IMR-90 (cell line): ENCODE measurements around the gene SLC16A7. TPM values are rescaled to one million over a fixed set of nuclear protein-coding genes. Genes with fewer than 3 reads are reported as not detected.

Source experiments
- ATAC-seq: fragments of 200-7000 bp; cut with Tn5 transposase; 2 replicates; pipeline ENCODE4 v1.9.1; 2020; ENCODE audit warnings: low read depth, mild to moderate bottlenecking, moderate library complexity
- BruUV-seq: library from RNA; stranded (reverse); fragments of 400-500 nt; replicated peaks from 2 replicates; lab custom pipeline; 2021; lab: Mats Ljungman, UMichigan
- CTCF ChIA-PET: fragments of 300-600 bp; formaldehyde crosslinking; extraction: SDS; loops from one replicate; lab custom pipeline; 2021; ENCODE audit warnings: antibody characterized with exemption; lab: Yijun Ruan, JAX
- POLR2A ChIA-PET: fragments of 300-600 bp; sonication (Branson Sonifier 250); formaldehyde crosslinking; loops from one replicate; lab custom pipeline; 2022; ENCODE audit warnings: antibody characterized with exemption; ENCODE audit not compliant: unreplicated experiment; lab: Charles Lee
- DNase-seq: peaks from one replicate; pipeline ENCODE4 v3.0.0; 2013
- H2AFZ ChIP-seq: replicated peaks from 2 replicates; pipeline ENCODE3; 2013; ENCODE audit warnings: low read length, mild to moderate bottlenecking; ENCODE audit not compliant: poor library complexity
- H2AK5ac ChIP-seq: 2 replicates; pipeline ENCODE4 v1.6.1; 2013; ENCODE audit warnings: low read depth, low read length, inconsistent platforms
- H2AK9ac ChIP-seq: replicated peaks from 2 replicates; pipeline ENCODE3; 2013; ENCODE audit warnings: mild to moderate bottlenecking, low read depth, low read length, moderate library complexity; ENCODE audit not compliant: poor library complexity
- H2BK120ac ChIP-seq: 2 replicates; pipeline ENCODE4 v1.6.1; 2013; ENCODE audit warnings: low read depth, low read length, inconsistent platforms
- H2BK15ac ChIP-seq: 3 replicates; pipeline ENCODE4 v1.6.1; 2013; ENCODE audit warnings: low read depth, low read length, inconsistent platforms
- H2BK20ac ChIP-seq: 2 replicates; pipeline ENCODE4 v1.6.1; 2013; ENCODE audit warnings: low read depth, mild to moderate bottlenecking, inconsistent platforms, low read length, moderate library complexity
- H2BK5ac ChIP-seq: 2 replicates; pipeline ENCODE4 v1.6.1; 2013; ENCODE audit warnings: mild to moderate bottlenecking, low read depth, low read length, inconsistent platforms; ENCODE audit not compliant: poor library complexity, severe bottlenecking
- H3K14ac ChIP-seq: replicated peaks from 2 replicates; pipeline ENCODE4 v1.6.1; 2013; ENCODE audit warnings: low read depth, low read length, inconsistent platforms
- H3K18ac ChIP-seq: 2 replicates; pipeline ENCODE4 v1.6.1; 2013; ENCODE audit warnings: low read depth, low read length, control low read depth
- H3K23ac ChIP-seq: 2 replicates; pipeline ENCODE4 v1.6.1; 2013; ENCODE audit warnings: low read depth, low read length, inconsistent platforms
- H3K27ac ChIP-seq: 2 replicates; pipeline ENCODE4 v1.5.1; 2013; ENCODE audit warnings: mild to moderate bottlenecking, control low read depth, low read length; ENCODE audit not compliant: insufficient read depth
- H3K27me3 ChIP-seq: 2 replicates; pipeline ENCODE4 v1.6.1; 2013; ENCODE audit warnings: low read length; ENCODE audit not compliant: control insufficient read depth, insufficient read depth
- H3K36me3 ChIP-seq: 2 replicates; pipeline ENCODE4 v1.6.1; 2013; ENCODE audit warnings: low read length, mixed read lengths; ENCODE audit not compliant: control insufficient read depth, insufficient read depth
- H3K4ac ChIP-seq: 2 replicates; pipeline ENCODE4 v1.6.1; 2013; ENCODE audit warnings: low read depth, low read length, inconsistent platforms
- H3K4me1 ChIP-seq: 2 replicates; pipeline ENCODE4 v1.6.1; 2013; ENCODE audit warnings: low read length, mixed read lengths; ENCODE audit not compliant: control insufficient read depth, insufficient read depth
- H3K4me2 ChIP-seq: 2 replicates; pipeline ENCODE4 v1.6.1; 2013; ENCODE audit warnings: low read depth, mild to moderate bottlenecking, control low read depth, low read length, moderate library complexity
- H3K4me3 ChIP-seq: 2 replicates; pipeline ENCODE4 v1.5.1; 2013; ENCODE audit warnings: low read depth, mild to moderate bottlenecking, control low read depth, low read length, moderate library complexity; ENCODE audit not compliant: insufficient read depth
- H3K56ac ChIP-seq: 2 replicates; pipeline ENCODE4 v1.6.1; 2013; ENCODE audit warnings: low read length, inconsistent platforms; ENCODE audit not compliant: insufficient read depth; ENCODE audit errors: extremely low read depth
- H3K79me1 ChIP-seq, 2 experiments: 2 replicates each; pipeline ENCODE4 v1.6.1; 2013; ENCODE audit warnings: low read length in 2 of 2, inconsistent platforms in 1 of 2, low read depth in 1 of 2
- H3K9ac ChIP-seq: 2 replicates; pipeline ENCODE4 v1.6.1; 2013; ENCODE audit warnings: low read depth, low read length, control low read depth
- H3K9me1 ChIP-seq: 2 replicates; pipeline ENCODE4 v1.6.1; 2013; ENCODE audit warnings: low read length, inconsistent platforms; ENCODE audit not compliant: insufficient read depth
- H3K9me3 ChIP-seq: 2 replicates; pipeline ENCODE4 v1.6.1; 2013; ENCODE audit warnings: low read length; ENCODE audit not compliant: control insufficient read depth, insufficient read depth
- H4K20me1 ChIP-seq: 2 replicates; pipeline ENCODE4 v1.6.1; 2013; ENCODE audit warnings: low read length, inconsistent platforms; ENCODE audit not compliant: insufficient read depth
- H4K5ac ChIP-seq: 2 replicates; pipeline ENCODE4 v1.6.1; 2013; ENCODE audit warnings: mild to moderate bottlenecking, low read depth, low read length, control low read depth
- H4K8ac ChIP-seq, 2 experiments: 2 replicates each; pipeline ENCODE4 v1.6.1; 2013; ENCODE audit warnings: low read depth in 2 of 2, low read length in 2 of 2, control low read depth in 1 of 2, inconsistent platforms in 1 of 2
- H4K91ac ChIP-seq: 2 replicates; pipeline ENCODE4 v1.6.1; 2013; ENCODE audit warnings: low read depth, low read length, inconsistent platforms; ENCODE audit not compliant: insufficient read depth
- BHLHE40 ChIP-seq: fragments of 150-350 bp; IDR thresholded peaks from 2 replicates; pipeline ENCODE4 v1.6.1; 2016; ENCODE audit warnings: mild to moderate bottlenecking, low read depth, low read length
- MAZ ChIP-seq: IDR thresholded peaks from 2 replicates; pipeline ENCODE4 v1.6.1; 2012; ENCODE audit warnings: low read depth, mild to moderate bottlenecking, low read length, improper control_type of control experiment, moderate library complexity, borderline replicate concordance
- WGBS, 2 experiments: methylation state at CpG; one replicate each; pipeline versions ENCODE4 v1.1.5 to v1.1.7; 2013; ENCODE audit warnings: missing lambda C conversion rate in 2 of 2; ENCODE audit not compliant: insufficient read length in 1 of 2; ENCODE audit errors: extremely low coverage in 2 of 2; 5-methylcytosine and 5-hydroxymethylcytosine counted together
- dilution Hi-C: fragments of 300-500 bp; cut with HindIII; formaldehyde crosslinking; loops from one replicate; pipeline ENCODE4 v1.14.3; 2018; ENCODE audit warnings: low sequenced_read_pairs; ENCODE audit not compliant: unreplicated experiment
- in situ Hi-C: fragments of 300-500 bp; cut with MboI; formaldehyde crosslinking; loops from 3 replicates; pipeline ENCODE4 v1.14.3; 2019; ENCODE audit warnings: low sequenced_read_pairs, inconsistent platforms, mixed read lengths
- intact Hi-C: fragments of 100-400 bp; cut with micrococcal nuclease; formaldehyde crosslinking; loops from 2 replicates; pipeline ENCODE4 v1.10.0; 2022
- polyA plus RNA-seq, 3 experiments: library from polyadenylated mRNA; depleted of rRNA; stranded (reverse); fragments of >200 nt; gene quantifications; 2 replicates each; pipeline ENCODE4 v1.2.3, GENCODE V29; 2012; ENCODE audit warnings: low replicate concordance in 1 of 3
- total RNA-seq: library from RNA; depleted of rRNA; stranded (reverse); fragments of >200 nt; gene quantifications from 2 replicates; pipeline ENCODE4 v1.2.3, GENCODE V29; 2012
- TF ChIP-seq, protein P1 (sequence below): fragments of 150-350 bp; IDR thresholded peaks from 2 replicates; pipeline ENCODE4 v1.6.1; 2016; ENCODE audit warnings: low read depth, mild to moderate bottlenecking, low read length, moderate library complexity, borderline replicate concordance

The SLC16A7 gene
- total and polyA plus RNA-seq, 2 of the 4 experiments (the other 2 are of a cell fraction): 2.6 to 21.5 TPM

DNA sequence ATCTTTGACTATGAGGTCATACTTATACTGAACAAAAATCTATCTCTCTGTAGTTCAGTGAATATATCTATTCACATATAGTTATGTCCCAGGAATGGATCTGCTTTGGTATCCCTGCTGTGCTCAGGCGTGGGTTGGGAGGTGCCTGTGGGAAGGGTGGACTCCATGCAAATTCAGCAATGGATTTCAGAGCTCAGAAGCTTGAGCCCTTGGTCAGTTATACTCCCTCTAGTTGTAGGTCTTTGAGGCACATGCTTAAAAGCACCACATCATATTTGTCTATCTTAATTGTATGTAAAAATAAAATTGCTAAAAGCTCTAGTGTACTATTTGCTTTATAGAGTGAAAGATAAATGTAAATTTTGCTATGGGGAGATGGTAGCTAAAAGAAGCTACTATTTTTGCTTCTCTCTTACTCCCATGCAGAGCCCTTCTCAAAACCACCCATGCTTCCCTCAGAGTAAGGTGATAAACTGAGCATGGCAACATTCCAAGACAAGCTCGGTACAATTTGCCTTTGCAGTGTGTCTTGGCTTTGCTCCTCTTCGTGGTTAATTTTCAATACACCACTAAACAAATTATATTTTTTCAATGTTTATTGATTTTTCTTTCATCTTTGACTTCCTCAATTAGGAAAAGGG lies 54.9 kb downstream of the SLC16A7 start:
- Histone ChIP-seq H3K27me3 (no peaks in the 10 kb centered on the region), H3K27ac (no peak overlapping the region), H3K56ac (no peak overlapping the region), H2AK5ac (no peak overlapping the region), H3K4me3 (no peak overlapping the region), H3K36me3 (no peaks in the 10 kb centered on the region; the same call in 1 of the 2 replicates), H3K9me1 (no peaks in the 10 kb centered on the region; the same call in 1 of the 2 replicates), H4K91ac (no peak overlapping the region), H3K9ac (no peak overlapping the region), H4K5ac (no peak overlapping the region), H2BK120ac (no peak overlapping the region), H2AK9ac (no peak overlapping the region), H3K4me1 (0 out of 2 replicates have a peak, but pooled peaks cover 1% of the 10 kb centered on the region), H2AFZ (no peak overlapping the region), H2BK5ac (no peak overlapping the region), H3K79me1 (no peaks in the 10 kb centered on the region; a peak in 1 of 4 replicates), H4K8ac (no peak overlapping the region; a peak in 1 of 4 replicates), H3K4ac (no peak overlapping the region; the same call in 1 of the 2 replicates), H4K20me1 (no peaks in the 10 kb centered on the region), H2BK20ac (no peak overlapping the region), H3K9me3 (no peaks in the 10 kb centered on the region), H3K23ac (no peak overlapping the region), H2BK15ac (no peak overlapping the region), H3K18ac (peak overlapping the region; percentile 80; the same call in 1 of the 2 replicates), H3K14ac (no peak overlapping the region), H3K4me2 (no peak overlapping the region)
- intact Hi-C loops: no loop called here
- ATAC-seq: no peak
- ChIA-PET CTCF (interaction anchor here (0.8 to 1.3 kb wide), 4 partner anchors 12 to 48 kb away, joined by 3 to 4 read pairs (median 4); no protein-coding TSS in a partner anchor), POLR2A (no interaction called here)
- TF ChIP-seq, protein P1, sequence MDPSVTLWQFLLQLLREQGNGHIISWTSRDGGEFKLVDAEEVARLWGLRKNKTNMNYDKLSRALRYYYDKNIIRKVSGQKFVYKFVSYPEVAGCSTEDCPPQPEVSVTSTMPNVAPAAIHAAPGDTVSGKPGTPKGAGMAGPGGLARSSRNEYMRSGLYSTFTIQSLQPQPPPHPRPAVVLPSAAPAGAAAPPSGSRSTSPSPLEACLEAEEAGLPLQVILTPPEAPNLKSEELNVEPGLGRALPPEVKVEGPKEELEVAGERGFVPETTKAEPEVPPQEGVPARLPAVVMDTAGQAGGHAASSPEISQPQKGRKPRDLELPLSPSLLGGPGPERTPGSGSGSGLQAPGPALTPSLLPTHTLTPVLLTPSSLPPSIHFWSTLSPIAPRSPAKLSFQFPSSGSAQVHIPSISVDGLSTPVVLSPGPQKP: no peak
- no peak for TF ChIP-seq MAZ
- TF ChIP-seq BHLHE40: no peak
- dilution Hi-C loops: no loop called here
- no CpG with 5 or more reads among the region's 3 CpGs for whole genome bisulfite sequencing, 2 experiments
- no TSS peak for BruUV-seq
- in situ Hi-C loops: no loop called here
- peak; percentile 15 for DNase-seq
